NCI-H82 treated with DMSO at 0.1 percent for 48 hours (cell line): Measurements from ENCODE around the gene FSTL3.
A peak's percentile ranks its signal among the peaks of the same experiment; 100 is the strongest.
"Not testable (repeated sequence)": the region's sequence is repeated elsewhere in the genome, so short reads cannot be mapped to it uniquely, and the experiment has no call there.

ENCODE experiments used
- DNase-seq: peaks from one replicate; lab custom pipeline; 2025; ENCODE audit not compliant: unreplicated experiment; lab: John Stamatoyannopoulos, UW

Gene FSTL3

DNA sequence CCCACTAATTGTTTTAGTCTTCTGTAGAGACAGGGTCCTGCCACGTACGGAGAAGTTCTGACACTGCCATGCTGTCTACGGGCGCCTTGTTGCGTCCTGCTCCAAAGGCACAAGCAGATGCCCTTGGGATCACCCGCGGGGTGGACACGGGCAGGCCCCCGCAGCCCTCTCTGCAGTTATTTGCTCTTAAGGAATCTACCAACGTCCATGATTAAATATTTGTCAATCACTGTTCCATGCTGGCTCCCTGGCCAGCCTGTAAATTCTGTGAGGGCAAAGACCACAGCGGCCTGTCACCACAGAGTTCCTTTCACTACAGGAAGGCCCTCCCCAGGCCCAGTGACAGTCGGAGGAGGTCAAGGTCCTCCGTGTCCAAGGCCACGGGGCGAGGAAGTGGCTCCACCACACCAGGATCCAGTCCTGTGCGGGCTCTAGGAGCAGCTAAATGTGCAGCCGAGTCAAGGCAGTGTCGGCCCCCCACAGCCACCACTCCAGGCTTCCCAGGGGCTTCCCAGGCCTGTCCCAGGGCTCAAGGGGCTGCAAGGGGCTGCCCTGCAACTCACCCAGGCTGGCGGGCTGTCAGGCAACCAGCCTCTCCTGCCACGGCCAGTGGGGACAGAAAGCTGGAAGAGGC is 15.3 kb upstream of the FSTL3 start:
- DNase-seq: no peak

DNA sequence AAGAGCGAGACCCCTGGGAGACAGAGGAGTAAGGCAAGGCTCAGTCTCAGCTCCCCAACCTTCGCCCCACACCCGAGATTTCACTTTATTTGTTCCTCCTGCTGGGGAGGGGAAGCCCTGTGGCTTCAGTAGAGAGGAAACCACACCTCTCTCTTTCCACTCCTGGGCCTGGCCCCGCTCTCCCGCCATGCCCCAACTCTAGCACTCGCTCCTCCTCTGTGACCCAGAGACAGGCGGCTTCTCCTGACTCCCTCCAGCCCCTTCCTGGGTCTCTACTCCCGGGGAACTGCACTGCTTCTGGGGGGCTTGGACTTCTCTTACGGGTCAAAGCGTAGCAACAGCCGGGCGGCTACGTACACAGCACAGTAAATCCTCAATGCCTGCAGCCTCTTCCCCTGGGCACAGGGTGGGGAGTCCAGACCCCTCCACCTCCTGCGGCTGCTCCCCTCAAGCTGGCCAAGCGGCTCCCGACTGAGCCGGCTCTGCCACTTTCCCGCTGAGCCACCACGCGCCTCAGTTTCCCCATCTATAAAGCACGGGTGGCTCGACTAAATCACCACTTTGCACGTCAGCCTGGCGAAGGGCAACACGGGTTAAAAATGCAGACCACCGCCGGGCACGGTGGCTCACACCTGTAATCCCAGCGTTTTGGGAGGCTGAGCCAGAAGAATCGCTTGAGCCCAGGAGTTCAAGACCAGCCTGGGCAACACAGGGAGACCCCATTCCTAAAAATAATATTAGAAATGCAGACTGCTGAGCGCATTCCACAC is 14.6 kb upstream of the FSTL3 start:
- no peak for DNase-seq

DNA sequence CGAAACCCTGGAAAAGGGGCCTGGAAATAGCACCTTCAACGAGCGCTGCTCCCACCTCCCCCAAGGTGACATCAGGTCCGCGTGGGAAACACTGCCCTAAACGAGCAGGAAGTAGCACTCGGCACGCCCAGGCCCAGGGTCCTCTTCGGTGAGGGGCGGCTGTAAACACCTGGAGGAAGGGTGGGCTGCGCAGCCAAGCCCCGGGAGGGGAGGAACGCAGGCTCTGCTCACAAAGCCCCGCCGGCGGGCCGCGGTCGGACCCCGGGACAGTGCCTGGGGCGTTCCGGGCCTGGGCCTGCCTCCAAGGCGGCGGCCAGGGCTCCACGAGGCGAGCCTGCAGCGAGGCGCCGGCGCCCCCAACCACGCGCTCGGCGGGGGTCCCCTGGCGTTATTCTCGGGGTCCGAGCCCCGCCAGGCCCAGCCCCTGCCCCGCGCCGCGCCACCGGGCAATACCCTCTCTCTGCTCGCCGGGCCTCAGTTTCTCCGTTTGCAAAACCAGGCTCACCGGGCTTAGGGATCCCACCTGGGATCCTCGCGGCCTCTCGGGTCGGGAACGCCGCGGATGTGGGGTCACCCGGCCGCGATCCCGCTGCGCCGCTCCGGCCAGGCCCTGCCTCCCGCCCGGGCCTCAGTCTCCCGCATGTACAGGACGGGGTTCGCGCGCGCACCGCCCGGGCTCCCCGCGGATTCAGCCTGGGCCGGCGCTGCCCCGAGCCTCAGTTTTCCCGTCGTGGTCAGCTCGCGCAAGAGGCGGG is 13.8 kb upstream of the FSTL3 start:
- DNase-seq: no peak

GRCh38 chr19:662962-663681 is 13.1 kb upstream of the FSTL3 start, which contains the start of gene RNF126:
Gene RNF126 (minus strand): TSS chr19:663214. CDS start chr19:663121, 93 bp downstream.
- peak; percentile 39 for DNase-seq

GRCh38 chr19:663682-664117 is 12.5 kb upstream of the FSTL3 start:
- no peak for DNase-seq

- peak; percentile 63 for DNase-seq
Measured at GRCh38 chr19:664913-665443, 11.2 kb upstream of the FSTL3 start.

- not testable (repeated sequence) for DNase-seq
Measured at GRCh38 chr19:666985-667573, 9.1 kb upstream of the FSTL3 start.

DNA sequence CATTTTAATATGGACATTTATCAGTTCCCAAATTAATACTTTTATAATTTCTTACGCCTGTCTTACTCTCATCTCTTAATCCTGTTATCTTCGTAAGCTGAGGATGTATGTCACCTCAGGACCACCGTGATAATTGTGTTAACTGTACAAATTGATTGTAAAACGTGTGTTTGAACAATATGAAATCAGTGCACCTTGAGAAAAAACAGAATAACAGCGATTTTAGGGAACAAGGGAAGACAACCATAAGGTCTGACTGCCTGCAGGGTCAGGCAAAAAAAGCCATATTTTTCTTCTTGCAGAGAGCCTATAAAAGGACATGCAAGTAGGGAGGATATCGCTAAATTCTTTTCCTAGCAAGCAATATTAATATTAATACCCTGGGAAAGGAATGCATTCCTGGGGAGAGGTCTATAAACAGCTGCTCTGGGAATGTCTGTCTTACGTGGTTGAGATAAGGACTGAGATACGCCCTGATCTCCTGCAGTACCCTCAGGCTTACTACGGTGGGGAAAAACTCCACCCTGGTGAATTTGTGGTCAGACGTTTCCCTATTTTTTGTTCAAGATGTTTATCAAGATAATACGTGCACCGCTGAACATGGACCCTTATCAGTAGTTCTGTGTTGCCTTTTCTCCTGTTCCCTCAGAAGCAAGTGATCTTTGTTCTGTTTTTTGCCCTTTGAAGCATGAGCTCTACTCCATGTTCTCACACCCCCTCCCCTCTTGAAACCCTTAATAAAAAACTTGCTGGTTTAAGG is 7.3 kb upstream of the FSTL3 start:
- not testable (repeated sequence) for DNase-seq

DNA sequence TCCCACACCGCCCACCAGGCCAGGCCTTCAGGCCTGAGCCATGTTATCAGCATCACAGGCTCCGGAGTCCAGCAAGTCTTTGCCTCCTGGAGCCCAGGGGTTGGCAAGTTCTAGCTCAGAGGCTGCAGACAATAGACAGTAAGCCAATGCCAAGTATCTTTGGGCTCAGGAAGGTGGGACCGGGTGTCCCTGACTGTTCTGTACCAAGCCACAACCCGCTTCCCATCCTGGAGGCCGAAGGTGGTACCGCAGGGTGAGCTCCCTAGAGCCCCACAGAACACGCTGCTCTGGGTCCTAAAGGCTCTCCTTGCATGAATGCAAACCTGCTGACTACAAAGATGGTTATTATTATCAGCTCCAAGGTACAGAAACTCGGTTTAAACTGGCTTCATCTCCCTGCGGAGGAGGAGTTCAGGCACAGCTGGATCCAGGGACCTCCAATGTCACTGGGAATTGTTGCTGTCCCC is 5.5 kb upstream of the FSTL3 start:
- no peak for DNase-seq

- no peak for DNase-seq
Measured at GRCh38 chr19:674282-675151, 1.7 kb upstream of the FSTL3 start.

- no peak for DNase-seq
Measured at GRCh38 chr19:676007-676338, 219 bp upstream of the FSTL3 start.

- no peak for DNase-seq
Measured at GRCh38 chr19:677201-677600, 1.0 kb downstream of the FSTL3 start.

GRCh38 chr19:677601-678436 is 1.6 kb downstream of the FSTL3 start:
- no peak for DNase-seq

GRCh38 chr19:678791-679388 is 2.7 kb downstream of the FSTL3 start:
- no peak for DNase-seq

DNA sequence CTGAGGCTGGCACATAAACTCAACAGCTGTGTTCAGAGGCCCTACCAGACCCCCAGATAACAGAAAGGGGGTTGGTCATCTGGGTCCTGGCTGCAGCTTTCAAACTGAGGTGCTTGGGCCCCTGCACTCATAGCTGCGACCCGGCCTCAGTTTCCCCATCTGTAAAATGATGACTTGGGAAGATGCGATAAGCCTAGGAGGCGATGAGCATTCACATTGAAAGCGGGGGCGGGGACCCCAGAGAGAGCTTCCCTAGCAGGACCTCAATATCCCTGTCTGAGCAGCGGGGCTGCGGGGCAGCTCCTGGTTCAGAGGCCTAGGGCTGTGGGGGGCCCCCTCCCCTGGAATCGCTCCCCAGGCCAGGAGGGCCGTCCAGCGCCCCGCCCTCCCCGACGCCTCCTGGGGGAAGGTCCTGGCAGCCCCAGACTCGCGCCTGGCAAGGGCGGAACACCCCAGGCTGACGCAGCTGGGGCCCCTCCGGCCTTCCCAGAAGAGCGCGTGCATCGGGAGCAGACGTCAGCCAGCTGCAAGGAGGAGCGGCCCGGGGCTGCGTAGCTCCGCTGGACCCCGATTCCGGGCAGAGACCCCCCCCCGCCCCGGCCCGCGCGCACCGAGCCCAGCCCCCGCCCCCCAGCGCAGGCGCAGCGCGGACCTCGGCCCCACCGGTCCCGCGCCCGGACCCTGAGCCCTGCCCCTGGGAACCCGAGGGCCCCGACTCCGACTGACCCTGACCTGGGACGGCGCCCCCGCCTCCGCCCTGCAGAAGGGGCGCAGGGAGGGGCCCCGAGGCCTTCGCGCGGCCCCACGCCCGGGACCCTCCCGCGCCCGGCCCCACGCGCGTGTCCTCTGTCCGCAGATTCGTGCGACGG is 3.5 kb downstream of the FSTL3 start:
- DNase-seq: no peak

GRCh38 chr19:680287-681028 is 4.3 kb downstream of the FSTL3 start:
- peak; percentile 91 for DNase-seq
